ENCODE measurements around the gene KRT16.
"Not testable (repeated sequence)": the region's sequence is repeated elsewhere in the genome, so short reads cannot be mapped to it uniquely, and the experiment has no call there.

Gene KRT16

GRCh38 chr17:41582061-41582968 lies 30.3 kb downstream of the KRT16 start:
- not testable (repeated sequence) for DNase-seq

- DNase-seq = no peak
Measured at GRCh38 chr17:41581366-41582060, 31.1 kb downstream of the KRT16 start.

- no peak for DNase-seq
Measured at GRCh38 chr17:41580687-41581365, 31.7 kb downstream of the KRT16 start.

GRCh38 chr17:41580244-41580575 lies 32.4 kb downstream of the KRT16 start:
- no peak for DNase-seq

- no peak for DNase-seq
Measured at GRCh38 chr17:41579484-41580243, 32.9 kb downstream of the KRT16 start.

GRCh38 chr17:41578971-41579370 lies 33.6 kb downstream of the KRT16 start:
- no peak for DNase-seq

- DNase-seq = no peak
Measured at GRCh38 chr17:41578538-41578937, 34.0 kb downstream of the KRT16 start.

GRCh38 chr17:41576740-41577139 lies 35.8 kb downstream of the KRT16 start:
- DNase-seq = not testable (repeated sequence)

GRCh38 chr17:41575336-41575735 lies 37.2 kb downstream of the KRT16 start:
- no peak for DNase-seq

GRCh38 chr17:41571561-41572434 lies 40.8 kb downstream of the KRT16 start, which contains the start of gene KRT9:
TSS of gene KRT9 (minus strand) at chr17:41572059. CDS start at chr17:41571992, 67 bp downstream.
- DNase-seq = no peak

- DNase-seq = no peak
Measured at GRCh38 chr17:41567317-41567716, 45.2 kb downstream of the KRT16 start.

- DNase-seq = no peak
Measured at GRCh38 chr17:41565338-41565737, 47.2 kb downstream of the KRT16 start.

- DNase-seq = no peak
Measured at GRCh38 chr17:41563607-41564170, 48.9 kb downstream of the KRT16 start.

- DNase-seq = no peak
Measured at GRCh38 chr17:41561554-41561953, 51.0 kb downstream of the KRT16 start.

Data from DMS79 (cell line).